Mucosa of stomach (tissue), 1 donor: ENCODE measurements around the gene MCM3AP.

Experiments used
- H3K27me3 ChIP-seq: one replicate; pipeline ENCODE4 v1.7.0; 2013; ENCODE audit warnings: mild to moderate bottlenecking, low read length; ENCODE audit not compliant: control insufficient read depth, insufficient read depth
- H3K36me3 ChIP-seq: one replicate; pipeline ENCODE4 v1.7.0; 2013; ENCODE audit warnings: low read length; ENCODE audit not compliant: control insufficient read depth, insufficient read depth
- H3K4me1 ChIP-seq: one replicate; pipeline ENCODE4 v1.7.0; 2013; ENCODE audit warnings: mild to moderate bottlenecking, low read length; ENCODE audit not compliant: control insufficient read depth, insufficient read depth
- H3K4me3 ChIP-seq: one replicate; pipeline ENCODE4 v1.7.0; 2013; ENCODE audit warnings: low read length
- H3K9ac ChIP-seq: one replicate; pipeline ENCODE4 v1.7.0; 2013; ENCODE audit warnings: mild to moderate bottlenecking, low read length, moderate library complexity
- H3K9me3 ChIP-seq: one replicate; pipeline ENCODE4 v1.7.0; 2013; ENCODE audit warnings: mild to moderate bottlenecking, low read length, moderate library complexity; ENCODE audit not compliant: control insufficient read depth
- donor health status: Pancreatic carcinoma.

Gene MCM3AP

GRCh38 chr21:46211376-46211775 lies 74.0 kb downstream of the MCM3AP start:
- Histone ChIP-seq H3K9me3 (no peaks in the 10 kb centered on the region), H3K4me1 (no peaks in the 10 kb centered on the region), H3K27me3 (no peaks in the 10 kb centered on the region), H3K4me3 (no peak overlapping the region), H3K36me3 (peaks cover 10% of the 10 kb centered on the region), H3K9ac (no peak overlapping the region)

GRCh38 chr21:46210378-46211136 lies 74.9 kb downstream of the MCM3AP start:
- H3K4me3 ChIP-seq = no peak overlapping the region
- no peaks in the 10 kb centered on the region for H3K4me1 ChIP-seq
- no peaks in the 10 kb centered on the region for H3K27me3 ChIP-seq
- H3K9ac ChIP-seq = no peak overlapping the region
- no peaks in the 10 kb centered on the region for H3K9me3 ChIP-seq
- peaks cover 10% of the 10 kb centered on the region for H3K36me3 ChIP-seq

- H3K4me3 ChIP-seq = no peak overlapping the region
- H3K27me3 ChIP-seq = no peaks in the 10 kb centered on the region
- no peak overlapping the region for H3K9ac ChIP-seq
- peaks cover 10% of the 10 kb centered on the region for H3K36me3 ChIP-seq
- no peaks in the 10 kb centered on the region for H3K9me3 ChIP-seq
- H3K4me1 ChIP-seq = no peaks in the 10 kb centered on the region
These were observed 76.4 kb downstream of the MCM3AP start for GRCh38 chr21:46208761-46209721.

- Histone ChIP-seq H3K4me1 (no peaks in the 10 kb centered on the region), H3K4me3 (no peak overlapping the region), H3K27me3 (no peaks in the 10 kb centered on the region), H3K36me3 (no peaks in the 10 kb centered on the region), H3K9me3 (no peaks in the 10 kb centered on the region), H3K9ac (no peak overlapping the region)
These were observed 77.4 kb downstream of the MCM3AP start for GRCh38 chr21:46207920-46208591.

- Histone ChIP-seq H3K4me3 (no peak overlapping the region), H3K36me3 (no peaks in the 10 kb centered on the region), H3K4me1 (no peaks in the 10 kb centered on the region)
These were observed 78.1 kb downstream of the MCM3AP start for GRCh38 chr21:46207006-46207919.

GRCh38 chr21:46206163-46207005 lies 79.0 kb downstream of the MCM3AP start:
- H3K4me1 ChIP-seq = no peaks in the 10 kb centered on the region
- no peaks in the 10 kb centered on the region for H3K9me3 ChIP-seq
- no peaks in the 10 kb centered on the region for H3K36me3 ChIP-seq
- no peak overlapping the region for H3K4me3 ChIP-seq
- H3K9ac ChIP-seq = no peak overlapping the region
- H3K27me3 ChIP-seq = no peaks in the 10 kb centered on the region

More at GRCh38 chr21:46207006-46207919, 78.1 kb downstream of the MCM3AP start:
- Histone ChIP-seq H3K9ac (no peak overlapping the region), H3K27me3 (no peaks in the 10 kb centered on the region), H3K9me3 (no peaks in the 10 kb centered on the region)

- H3K27me3 ChIP-seq = no peaks in the 10 kb centered on the region
- H3K9me3 ChIP-seq = no peaks in the 10 kb centered on the region
- no peak overlapping the region for H3K9ac ChIP-seq
- no peaks in the 10 kb centered on the region for H3K36me3 ChIP-seq
- no peak overlapping the region for H3K4me3 ChIP-seq
- no peaks in the 10 kb centered on the region for H3K4me1 ChIP-seq
These were observed 79.6 kb downstream of the MCM3AP start for GRCh38 chr21:46205766-46206162.

GRCh38 chr21:46205166-46205565 lies 80.2 kb downstream of the MCM3AP start:
- no peak overlapping the region for H3K4me3 ChIP-seq
- no peaks in the 10 kb centered on the region for H3K9me3 ChIP-seq
- no peaks in the 10 kb centered on the region for H3K27me3 ChIP-seq
- no peak overlapping the region for H3K9ac ChIP-seq
- no peaks in the 10 kb centered on the region for H3K36me3 ChIP-seq
- H3K4me1 ChIP-seq = no peaks in the 10 kb centered on the region

GRCh38 chr21:46203203-46203600 lies 82.2 kb downstream of the MCM3AP start:
- Histone ChIP-seq H3K9ac (no peak overlapping the region), H3K9me3 (no peaks in the 10 kb centered on the region), H3K36me3 (no peaks in the 10 kb centered on the region)

GRCh38 chr21:46202592-46203202 lies 82.7 kb downstream of the MCM3AP start:
- Histone ChIP-seq H3K4me3 (no peak overlapping the region), H3K9me3 (no peaks in the 10 kb centered on the region), H3K4me1 (no peaks in the 10 kb centered on the region), H3K36me3 (no peaks in the 10 kb centered on the region), H3K27me3 (no peaks in the 10 kb centered on the region), H3K9ac (no peak overlapping the region)

More at GRCh38 chr21:46203203-46203600, 82.2 kb downstream of the MCM3AP start:
- Histone ChIP-seq H3K4me1 (no peaks in the 10 kb centered on the region), H3K27me3 (no peaks in the 10 kb centered on the region), H3K4me3 (no peak overlapping the region)
